Panc1 (cell line): ENCODE measurements around the gene RIN2. TPM values are rescaled to one million over a fixed set of nuclear protein-coding genes. Genes with fewer than 3 reads are reported as not detected.

Experiments
- ATAC-seq: fragments of 200-7000 bp; cut with Tn5 transposase; 2 replicates; pipeline ENCODE4 v1.9.1; 2020; ENCODE audit warnings: mild to moderate bottlenecking, moderate library complexity
- BruUV-seq: library from RNA; stranded (reverse); fragments of 400-500 nt; replicated peaks from 2 replicates; lab custom pipeline; 2021; lab: Mats Ljungman, UMichigan
- CTCF ChIA-PET: fragments of 300-600 bp; sonication (Branson Sonifier 250); formaldehyde crosslinking; loops from one replicate; lab custom pipeline; 2022; ENCODE audit warnings: antibody characterized with exemption; lab: Charles Lee
- POLR2A ChIA-PET: fragments of 300-600 bp; sonication (Branson Sonifier 250); formaldehyde crosslinking; loops from one replicate; lab custom pipeline; 2022; ENCODE audit warnings: antibody characterized with exemption; lab: Charles Lee
- DNase-seq: peaks from one replicate; pipeline ENCODE4 v3.0.0-alpha.2; 2010; ENCODE audit warnings: low read depth, low spot score
- H3K27ac ChIP-seq: 2 replicates; pipeline ENCODE4 v1.5.1; 2011; ENCODE audit warnings: mild to moderate bottlenecking, low read length, inconsistent platforms
- H3K27me3 ChIP-seq: fragments of 200-500 bp; sonication (Bioruptor generic); 2 replicates; pipeline ENCODE4 v1.6.0; 2014; ENCODE audit warnings: low read length, inconsistent platforms; ENCODE audit not compliant: control insufficient read depth, insufficient read depth
- H3K36me3 ChIP-seq: fragments of 200-500 bp; sonication (Bioruptor generic); 2 replicates; pipeline ENCODE4 v1.5.1; 2014; ENCODE audit warnings: inconsistent platforms, mild to moderate bottlenecking, low read length, moderate library complexity; ENCODE audit not compliant: control insufficient read depth, insufficient read depth
- H3K4me1 ChIP-seq: 2 replicates; pipeline ENCODE4 v1.5.1; 2011; ENCODE audit warnings: inconsistent platforms, mild to moderate bottlenecking, low read length, moderate library complexity; ENCODE audit not compliant: control insufficient read depth, insufficient read depth
- H3K4me3 ChIP-seq, 2 experiments: 2 replicates each; pipeline ENCODE4 v1.5.1; 2011 to 2012; ENCODE audit warnings: low read depth in 2 of 2, low read length in 2 of 2, mild to moderate bottlenecking in 2 of 2, inconsistent platforms in 1 of 2, moderate library complexity in 1 of 2
- H3K9me3 ChIP-seq: fragments of 200-500 bp; sonication (Bioruptor generic); 2 replicates; pipeline ENCODE4 v1.5.1; 2014; ENCODE audit warnings: low read depth, mild to moderate bottlenecking, inconsistent platforms, low read length, moderate library complexity; ENCODE audit not compliant: control insufficient read depth, insufficient read depth
- POLR2AphosphoS5 ChIP-seq: IDR thresholded peaks from 2 replicates; pipeline ENCODE4 v1.6.1; 2012; ENCODE audit warnings: mild to moderate bottlenecking, low read depth, low read length, moderate library complexity
- SIN3A ChIP-seq: IDR thresholded peaks from 2 replicates; pipeline ENCODE4 v1.6.1; 2012; ENCODE audit warnings: low read depth, mild to moderate bottlenecking, low read length, moderate library complexity, borderline replicate concordance; ENCODE audit not compliant: insufficient read depth
- TCF7L2 ChIP-seq: IDR thresholded peaks from 2 replicates; pipeline ENCODE4 v1.6.1; 2011; ENCODE audit warnings: mild to moderate bottlenecking, low read depth, low read length, inconsistent platforms
- in situ Hi-C: cut with HindIII; loops from 2 replicates; pipeline ENCODE4 v1.10.0; 2016; ENCODE audit warnings: low sequenced_read_pairs, low pct_unique_long_range_greater_than_20kb
- intact Hi-C: fragments of 100-400 bp; cut with micrococcal nuclease; formaldehyde crosslinking; loops from one replicate; pipeline ENCODE4 v1.10.0; 2022; ENCODE audit not compliant: unreplicated experiment
- total RNA-seq: library from RNA; stranded (reverse); gene quantifications from one replicate; pipeline ENCODE4 v1.2.1, GENCODE V29; 2021; ENCODE audit not compliant: unreplicated experiment
- TF ChIP-seq, protein P1 (sequence below), 2 experiments: IDR thresholded peaks; 2 replicates each; pipeline ENCODE4 v1.6.1; 2011 to 2012; ENCODE audit warnings: low read depth in 2 of 2, control low read depth in 1 of 2, low read length in 1 of 2, mild to moderate bottlenecking in 1 of 2, moderate library complexity in 1 of 2; ENCODE audit not compliant: insufficient read depth in 1 of 2
- TF ChIP-seq, protein P2 (sequence below): fragments of 450-650 bp; IDR thresholded peaks from 2 replicates; pipeline ENCODE4 v1.5.1; 2017; ENCODE audit warnings: mild to moderate bottlenecking

The RIN2 gene
- total RNA-seq, 1 experiment from 2014 or later = 25.0 TPM

DNA sequence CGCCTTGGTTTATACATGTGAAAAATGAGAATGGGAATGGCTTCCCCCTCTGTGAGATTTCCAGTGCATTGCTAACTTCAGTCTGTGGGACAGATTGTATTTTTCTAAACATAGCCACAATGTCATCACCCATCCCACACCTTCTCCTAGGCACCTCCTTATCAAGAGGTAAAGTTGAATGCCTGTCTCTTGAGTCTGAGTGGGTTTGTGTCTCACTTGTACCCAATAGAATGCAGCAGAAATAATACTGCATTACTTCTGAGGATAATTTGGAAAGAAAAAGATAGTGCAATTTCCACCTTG, 27.9 kb downstream of the RIN2 start:
- POLR2A ChIA-PET = interaction anchor here (0.5 kb wide), 1 partner anchor 16 kb away, joined by 3 read pairs; no protein-coding TSS in a partner anchor
- no TSS peak for BruUV-seq
- H3K36me3 ChIP-seq = no peaks in the 10 kb centered on the region
- intact Hi-C loops = loop anchor here (1.0 to 2.0 kb wide), 2 partner anchors 101 to 209 kb away; no protein-coding TSS in a partner anchor
- no peak for ATAC-seq
- in situ Hi-C loops = no loop called here
- H3K27me3 ChIP-seq = no peaks in the 10 kb centered on the region
- no peak for DNase-seq
- H3K27ac ChIP-seq = peak overlapping the region; percentile 65
- no peak for TF ChIP-seq POLR2AphosphoS5
- no peak for TF ChIP-seq SIN3A
- TF ChIP-seq, protein P1, sequence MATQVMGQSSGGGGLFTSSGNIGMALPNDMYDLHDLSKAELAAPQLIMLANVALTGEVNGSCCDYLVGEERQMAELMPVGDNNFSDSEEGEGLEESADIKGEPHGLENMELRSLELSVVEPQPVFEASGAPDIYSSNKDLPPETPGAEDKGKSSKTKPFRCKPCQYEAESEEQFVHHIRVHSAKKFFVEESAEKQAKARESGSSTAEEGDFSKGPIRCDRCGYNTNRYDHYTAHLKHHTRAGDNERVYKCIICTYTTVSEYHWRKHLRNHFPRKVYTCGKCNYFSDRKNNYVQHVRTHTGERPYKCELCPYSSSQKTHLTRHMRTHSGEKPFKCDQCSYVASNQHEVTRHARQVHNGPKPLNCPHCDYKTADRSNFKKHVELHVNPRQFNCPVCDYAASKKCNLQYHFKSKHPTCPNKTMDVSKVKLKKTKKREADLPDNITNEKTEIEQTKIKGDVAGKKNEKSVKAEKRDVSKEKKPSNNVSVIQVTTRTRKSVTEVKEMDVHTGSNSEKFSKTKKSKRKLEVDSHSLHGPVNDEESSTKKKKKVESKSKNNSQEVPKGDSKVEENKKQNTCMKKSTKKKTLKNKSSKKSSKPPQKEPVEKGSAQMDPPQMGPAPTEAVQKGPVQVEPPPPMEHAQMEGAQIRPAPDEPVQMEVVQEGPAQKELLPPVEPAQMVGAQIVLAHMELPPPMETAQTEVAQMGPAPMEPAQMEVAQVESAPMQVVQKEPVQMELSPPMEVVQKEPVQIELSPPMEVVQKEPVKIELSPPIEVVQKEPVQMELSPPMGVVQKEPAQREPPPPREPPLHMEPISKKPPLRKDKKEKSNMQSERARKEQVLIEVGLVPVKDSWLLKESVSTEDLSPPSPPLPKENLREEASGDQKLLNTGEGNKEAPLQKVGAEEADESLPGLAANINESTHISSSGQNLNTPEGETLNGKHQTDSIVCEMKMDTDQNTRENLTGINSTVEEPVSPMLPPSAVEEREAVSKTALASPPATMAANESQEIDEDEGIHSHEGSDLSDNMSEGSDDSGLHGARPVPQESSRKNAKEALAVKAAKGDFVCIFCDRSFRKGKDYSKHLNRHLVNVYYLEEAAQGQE (IDR thresholded peaks at IDR 0.05; ENCODE audit: insufficient read depth in 1 of 2, low read depth in 2 of 2, low read length in 1 of 2) = no peak
- TF ChIP-seq TCF7L2 = no peak
- TF ChIP-seq, protein P2, sequence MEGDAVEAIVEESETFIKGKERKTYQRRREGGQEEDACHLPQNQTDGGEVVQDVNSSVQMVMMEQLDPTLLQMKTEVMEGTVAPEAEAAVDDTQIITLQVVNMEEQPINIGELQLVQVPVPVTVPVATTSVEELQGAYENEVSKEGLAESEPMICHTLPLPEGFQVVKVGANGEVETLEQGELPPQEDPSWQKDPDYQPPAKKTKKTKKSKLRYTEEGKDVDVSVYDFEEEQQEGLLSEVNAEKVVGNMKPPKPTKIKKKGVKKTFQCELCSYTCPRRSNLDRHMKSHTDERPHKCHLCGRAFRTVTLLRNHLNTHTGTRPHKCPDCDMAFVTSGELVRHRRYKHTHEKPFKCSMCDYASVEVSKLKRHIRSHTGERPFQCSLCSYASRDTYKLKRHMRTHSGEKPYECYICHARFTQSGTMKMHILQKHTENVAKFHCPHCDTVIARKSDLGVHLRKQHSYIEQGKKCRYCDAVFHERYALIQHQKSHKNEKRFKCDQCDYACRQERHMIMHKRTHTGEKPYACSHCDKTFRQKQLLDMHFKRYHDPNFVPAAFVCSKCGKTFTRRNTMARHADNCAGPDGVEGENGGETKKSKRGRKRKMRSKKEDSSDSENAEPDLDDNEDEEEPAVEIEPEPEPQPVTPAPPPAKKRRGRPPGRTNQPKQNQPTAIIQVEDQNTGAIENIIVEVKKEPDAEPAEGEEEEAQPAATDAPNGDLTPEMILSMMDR = no peak
- H3K4me3 ChIP-seq = no peak overlapping the region
- peaks cover 6% of the 10 kb centered on the region for H3K9me3 ChIP-seq
- CTCF ChIA-PET = interaction anchor here (0.9 kb wide), 1 partner anchor 188 kb away, joined by 3 read pairs; no protein-coding TSS in a partner anchor
- H3K4me1 ChIP-seq = peaks cover 39% of the 10 kb centered on the region

- Histone ChIP-seq H3K9me3 (peaks cover 6% of the 10 kb centered on the region), H3K4me3 (no peak overlapping the region), H3K36me3 (no peaks in the 10 kb centered on the region), H3K4me1 (peaks cover 39% of the 10 kb centered on the region), H3K27ac (peak overlapping the region; percentile 65), H3K27me3 (no peaks in the 10 kb centered on the region)
- in situ Hi-C loops (no loop called here), intact Hi-C loops (no loop called here)
- CTCF ChIA-PET = interaction anchor here (0.9 kb wide), 1 partner anchor 188 kb away, joined by 3 read pairs; no protein-coding TSS in a partner anchor
- no peak for ATAC-seq
- no peak for DNase-seq
- no peak for TF ChIP-seq POLR2AphosphoS5
- TF ChIP-seq, protein P2 = no peak
- TF ChIP-seq SIN3A = no peak
- TF ChIP-seq TCF7L2 = no peak
- TF ChIP-seq, protein P1 (IDR thresholded peaks at IDR 0.05; ENCODE audit: insufficient read depth in 1 of 2, low read depth in 2 of 2, low read length in 1 of 2) = no peak
- POLR2A ChIA-PET = no interaction called here
- BruUV-seq = no TSS peak
Observed at GRCh38 chr20:19786311-19786710, 28.3 kb downstream of the RIN2 start.
